Gastrocnemius medialis (tissue), 4 donors: Measurements from ENCODE around the gene CSE1L. TPM values are rescaled to one million over a fixed set of nuclear protein-coding genes. Genes with fewer than 3 reads are reported as not detected.
"Not testable (repeated sequence)": the region's sequence is repeated elsewhere in the genome, so short reads cannot be mapped to it uniquely, and the experiment has no call there.

Experiments
- ATAC-seq, 2 donors: fragments of 150-250 bp; one replicate each; pipeline ENCODE4 v1.9.1; 2016
- DNase-seq, 2 donors: peaks; one replicate each; pipeline ENCODE4 v3.0.0-alpha.2; 2019
- H3K27ac ChIP-seq, 4 donors: fragments of 200-600 bp; sonication (generic); 1 replicate in 1 of 4; 2 replicates in 3 of 4; pipeline ENCODE4 v1.5.1; 2016 to 2018; ENCODE audit warnings: mild to moderate bottlenecking in 2 of 4, moderate library complexity in 1 of 4
- H3K27me3 ChIP-seq, 3 donors: fragments of 200-600 bp; sonication (generic) in 2 of 3; 1 replicate in 1 of 3; 2 replicates in 2 of 3; pipeline versions ENCODE4 v1.5.1 to v1.6.0; 2016 to 2019; ENCODE audit warnings: mild to moderate bottlenecking in 1 of 3, moderate library complexity in 1 of 3
- H3K36me3 ChIP-seq, 2 donors: fragments of 200-600 bp; sonication (generic) in 1 of 2; one replicate each; pipeline ENCODE4 v1.5.1; 2017 to 2018
- H3K4me1 ChIP-seq, 2 donors: fragments of 200-600 bp; sonication (generic) in 1 of 2; one replicate each; pipeline ENCODE4 v1.5.1; 2016 to 2017; ENCODE audit warnings: mild to moderate bottlenecking in 2 of 2
- H3K4me3 ChIP-seq, 4 donors: fragments of 200-600 bp; sonication (generic) in 3 of 4; 1 replicate in 1 of 4; 2 replicates in 3 of 4; pipeline ENCODE4 v1.5.1; 2016 to 2019; ENCODE audit warnings: mild to moderate bottlenecking in 2 of 4
- H3K9me3 ChIP-seq, 3 donors: fragments of 200-600 bp; sonication (generic) in 2 of 3; 1 replicate in 1 of 3; 2 replicates in 2 of 3; pipeline ENCODE4 v1.5.1; 2016 to 2019
- CTCF ChIP-seq, 5 experiments: fragments of 450-650 bp in 3 of 5; fragments of 200-600 bp in 2 of 5; sonication (generic) in 2 of 5; IDR thresholded peaks in 4 of 5; conservative IDR thresholded peaks in 1 of 5; 1 replicate in 4 of 5; 2 replicates in 1 of 5; pipeline ENCODE4 v1.5.1; 2016 to 2019; ENCODE audit warnings: antibody characterized with exemption in 5 of 5, mild to moderate bottlenecking in 3 of 5, moderate library complexity in 3 of 5
- POLR2A ChIP-seq, 2 donors: fragments of 450-650 bp; IDR thresholded peaks; one replicate each; pipeline ENCODE4 v1.6.1; 2017; ENCODE audit warnings: antibody characterized with exemption in 2 of 2, mild to moderate bottlenecking in 2 of 2, moderate library complexity in 2 of 2
- in situ Hi-C, 4 donors: fragments of 200-750 bp; cut with MboI; loops; one replicate each; pipeline versions ENCODE4 v1.15.0 to v1.8.0; 2017; ENCODE audit warnings: low sequenced_read_pairs in 4 of 4
- intact Hi-C: fragments of 100-400 bp; cut with DNase I; formaldehyde crosslinking; loops from one replicate; pipeline ENCODE4 v1.15.1; 2023; ENCODE audit warnings: low total_unique reads
- total RNA-seq, 4 donors: library from RNA; depleted of rRNA; stranded (reverse); fragments of >200 nt; gene quantifications; one replicate each; pipeline versions ENCODE4 v1.1.0 to v1.2.3, GENCODE V29; 2016

Gene CSE1L
- total RNA-seq, 4 donors from 2014 or later = 44.0 to 59.6 (median 58.3) TPM

DNA sequence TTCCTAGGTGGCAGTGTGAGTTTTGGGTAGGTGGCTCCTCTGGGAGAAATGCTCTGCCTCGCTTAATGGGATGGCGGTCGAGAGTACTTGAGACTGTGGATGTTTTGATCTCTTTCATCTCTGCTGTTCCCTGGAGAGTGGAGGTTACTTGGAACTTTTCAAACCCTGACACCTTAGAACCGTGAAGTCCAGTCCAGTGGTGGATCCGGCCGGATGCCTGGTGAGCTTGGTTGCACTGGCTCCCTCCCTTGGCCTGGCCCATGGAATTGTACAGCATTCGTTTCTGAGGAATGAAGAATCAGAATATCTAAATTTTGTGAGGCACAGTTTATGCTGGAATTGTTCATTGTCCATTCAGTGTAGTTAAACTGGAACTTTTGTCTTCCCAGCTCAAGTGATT is 51.0 kb downstream of the CSE1L start:
- in situ Hi-C loops = no loop called here
- Histone ChIP-seq H3K4me3 (no peak overlapping the region), H3K4me1 (no peaks in the 10 kb centered on the region), H3K27me3 (no peaks in the 10 kb centered on the region), H3K9me3 (no peaks in the 10 kb centered on the region), H3K36me3 (peaks cover 0 to 77% of the 10 kb centered on the region in 2 donors), H3K27ac (no peak overlapping the region)
- ATAC-seq (no peak), DNase-seq (no peak)
- intact Hi-C loops = no loop called here
- TF ChIP-seq POLR2A (IDR thresholded peaks at IDR 0.05) = no peak
- no peak for TF ChIP-seq CTCF (IDR thresholded peaks at IDR 0.05 in 4 of 5, conservative IDR thresholded peaks at IDR 0.05 in 1 of 5)

DNA sequence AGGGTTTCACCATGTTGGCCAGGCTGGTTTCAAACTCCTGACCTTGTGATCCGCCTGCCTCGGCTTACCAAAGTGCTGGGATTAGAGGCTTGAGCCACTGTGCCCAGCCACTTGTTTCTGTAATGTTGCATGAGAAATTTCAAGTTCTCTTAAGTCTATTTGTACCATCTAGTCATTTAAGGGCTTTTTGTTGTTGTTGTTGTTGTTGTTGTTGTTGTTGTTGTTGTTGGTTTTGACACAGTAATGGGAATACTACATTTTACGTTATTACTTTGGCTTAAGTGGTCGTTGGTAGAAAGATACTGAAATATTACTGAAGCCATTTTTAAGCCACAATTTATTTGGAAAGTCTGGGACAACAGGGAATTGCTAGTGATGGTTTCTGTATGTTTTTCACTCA is 52.0 kb downstream of the CSE1L start:
- DNase-seq = no peak
- Histone ChIP-seq H3K9me3 (no peaks in the 10 kb centered on the region), H3K36me3 (peaks cover 0 to 77% of the 10 kb centered on the region in 2 donors), H3K4me1 (no peaks in the 10 kb centered on the region), H3K27me3 (no peaks in the 10 kb centered on the region), H3K27ac (no peak overlapping the region), H3K4me3 (no peak overlapping the region)
- intact Hi-C loops (no loop called here), in situ Hi-C loops (no loop called here)
- TF ChIP-seq POLR2A (IDR thresholded peaks at IDR 0.05) (no peak), CTCF (IDR thresholded peaks at IDR 0.05 in 4 of 5, conservative IDR thresholded peaks at IDR 0.05 in 1 of 5) (no peak)
- ATAC-seq = no peak

DNA sequence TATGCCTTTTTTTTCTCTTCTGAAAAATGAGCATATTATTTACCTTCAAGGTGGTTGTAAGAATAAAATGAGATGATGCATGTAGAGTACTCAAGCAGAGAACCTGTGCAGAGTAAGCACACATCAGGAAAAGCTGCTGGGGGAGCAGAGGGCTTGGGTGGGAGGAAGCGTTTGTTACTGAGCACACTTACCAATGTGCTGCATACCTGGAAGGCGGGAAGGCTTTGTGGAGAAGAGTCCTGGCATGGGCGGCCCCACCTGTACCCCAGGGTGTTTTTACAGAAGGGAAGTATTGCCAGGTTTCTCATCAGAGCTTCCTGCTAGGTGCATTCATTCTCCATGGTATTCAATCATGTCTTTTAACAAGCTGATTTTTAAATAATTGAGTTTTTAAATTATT is 52.9 kb downstream of the CSE1L start:
- no peaks in the 10 kb centered on the region for H3K4me1 ChIP-seq
- intact Hi-C loops (no loop called here), in situ Hi-C loops (no loop called here)
- ATAC-seq (no peak), DNase-seq (no peak)
- no peaks in the 10 kb centered on the region for H3K27me3 ChIP-seq
- H3K27ac ChIP-seq = no peak overlapping the region
- no peak for TF ChIP-seq CTCF (IDR thresholded peaks at IDR 0.05 in 4 of 5, conservative IDR thresholded peaks at IDR 0.05 in 1 of 5)
- no peak for TF ChIP-seq POLR2A (IDR thresholded peaks at IDR 0.05)
- H3K9me3 ChIP-seq = no peaks in the 10 kb centered on the region
- no peak overlapping the region for H3K4me3 ChIP-seq
- H3K36me3 ChIP-seq = peaks cover 0 to 72% of the 10 kb centered on the region in 2 donors

DNA sequence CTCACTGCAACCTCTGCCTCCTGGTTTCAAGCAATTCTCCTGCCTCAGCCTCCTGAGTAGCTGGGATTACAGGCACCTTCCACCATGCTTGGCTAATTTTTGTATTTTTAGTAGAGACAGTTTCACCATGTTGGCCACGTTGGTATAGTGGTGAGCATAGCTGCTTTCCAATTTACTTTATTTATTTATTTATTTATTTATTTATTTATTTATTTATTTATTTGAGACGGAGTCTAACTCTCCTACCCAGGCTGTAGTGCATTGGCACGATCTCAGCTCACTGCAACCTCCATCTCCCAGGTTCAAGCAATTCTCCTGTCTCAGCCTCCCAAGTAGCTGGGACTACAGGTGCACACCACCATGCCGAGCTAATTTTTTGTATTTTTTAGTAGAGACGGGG is 54.2 kb downstream of the CSE1L start:
- H3K27me3 ChIP-seq, in situ Hi-C loops: not testable (repeated sequence)
- H3K36me3 ChIP-seq = peaks cover 0 to 61% of the 10 kb centered on the region in 2 donors

DNA sequence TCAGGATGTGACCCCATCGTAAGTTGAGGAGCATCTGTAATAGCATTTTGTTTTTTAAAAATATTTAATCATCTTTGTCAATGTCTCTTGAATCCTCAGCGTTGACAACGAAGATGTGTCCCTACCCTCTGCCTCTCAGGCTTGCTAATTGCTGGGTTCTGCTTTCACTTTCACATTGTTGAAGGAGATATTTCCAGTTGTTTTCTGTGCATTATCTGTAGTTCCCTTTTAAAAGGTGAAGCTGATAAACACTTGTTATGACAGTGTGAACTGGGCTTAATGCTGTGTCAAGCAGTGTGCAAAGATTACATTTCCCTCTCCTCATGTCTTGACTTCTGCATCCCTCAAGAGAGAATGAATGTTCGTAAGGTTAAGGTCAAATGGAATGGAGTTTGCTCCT is 54.9 kb downstream of the CSE1L start:
- in situ Hi-C loops (no loop called here), intact Hi-C loops (no loop called here)
- DNase-seq = no peak
- Histone ChIP-seq H3K9me3 (no peaks in the 10 kb centered on the region), H3K27ac (peak overlapping the region in 1 of 4 donors; percentile 24), H3K27me3 (no peaks in the 10 kb centered on the region), H3K4me1 (no peaks in the 10 kb centered on the region), H3K4me3 (no peak overlapping the region), H3K36me3 (peaks cover 0 to 54% of the 10 kb centered on the region in 2 donors)
- ATAC-seq = no peak
- TF ChIP-seq POLR2A (IDR thresholded peaks at IDR 0.05) (no peak), CTCF (IDR thresholded peaks at IDR 0.05 in 4 of 5, conservative IDR thresholded peaks at IDR 0.05 in 1 of 5) (no peak)

More for the DNA sequence above, 54.2 kb downstream of the CSE1L start:
- intact Hi-C loops, H3K4me3 ChIP-seq, DNase-seq, H3K4me1 ChIP-seq, ATAC-seq, H3K9me3 ChIP-seq, H3K27ac ChIP-seq: not testable (repeated sequence)
